HG02884 (cell line): ENCODE data around the gene RGS6.
"Not testable (repeated sequence)": the region's sequence is repeated elsewhere in the genome, so short reads cannot be mapped to it uniquely, and the experiment has no call there.

Experiments used
- ATAC-seq: cut with Tn5 transposase; IDR thresholded peaks from one replicate; pipeline ENCODE4 v1.9.1; 2021; ENCODE audit warnings: mild to moderate bottlenecking, moderate library complexity; ENCODE audit not compliant: unreplicated experiment

Gene RGS6

DNA sequence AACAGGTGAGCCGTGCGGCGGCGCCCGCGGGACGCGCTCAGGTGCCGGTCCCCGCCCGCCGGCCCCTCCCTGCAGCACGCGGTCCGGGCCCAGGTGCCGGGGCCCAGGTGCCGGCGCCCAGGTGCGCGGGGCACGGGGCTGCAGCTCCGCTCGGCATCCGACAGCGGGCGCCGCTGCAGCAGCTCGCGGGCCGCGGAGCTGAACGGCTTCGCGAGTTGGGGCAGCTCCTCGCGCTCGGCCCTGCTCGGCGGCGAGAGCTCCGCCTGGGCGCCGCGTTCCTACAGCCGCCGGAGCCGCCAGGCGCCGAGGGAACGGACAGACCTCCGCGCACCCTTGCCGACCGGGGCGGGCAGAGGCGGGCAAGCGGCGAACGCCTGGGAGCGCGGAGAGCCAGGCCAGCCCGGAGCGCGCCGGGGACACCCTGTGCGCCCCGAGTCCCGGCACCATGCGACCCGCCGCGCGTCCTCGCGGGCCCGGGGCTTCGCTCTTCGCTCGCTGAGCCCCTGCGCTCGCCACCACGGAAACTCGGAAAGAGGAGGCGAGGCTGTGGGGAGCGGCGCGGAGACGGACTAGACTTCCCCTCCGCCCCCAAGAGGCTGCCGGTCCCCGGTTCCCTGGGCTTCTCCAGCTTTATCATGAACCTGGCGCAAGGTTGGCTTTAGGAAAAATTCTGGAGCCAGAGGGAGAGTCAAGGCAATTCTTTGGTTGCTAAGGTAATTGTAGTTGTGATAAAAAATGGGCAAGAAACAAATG, at the start of gene RGS6:
RGS6 (plus strand) TSS at position 201 of the 753 bp plus-strand sequence.
- ATAC-seq = peak; percentile 42

DNA sequence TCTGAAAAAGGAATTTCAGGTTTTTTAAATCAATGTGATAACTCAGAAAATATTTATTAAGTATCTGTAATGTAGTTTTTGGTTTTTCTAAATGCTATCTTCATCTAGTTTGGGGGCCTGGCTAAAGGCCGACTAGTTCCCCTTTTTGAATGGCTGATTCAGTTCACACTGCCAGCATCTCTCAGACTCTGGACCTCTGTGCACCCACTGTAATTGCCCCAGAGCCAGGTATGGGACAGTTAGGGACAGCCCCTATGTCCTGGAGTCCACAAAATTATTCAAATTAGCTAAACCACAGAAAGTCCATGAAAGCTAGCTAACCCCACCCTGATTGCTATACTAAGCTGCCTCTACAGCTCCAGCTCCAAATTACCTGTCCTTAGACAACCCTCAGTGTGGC, 49.1 kb upstream of the RGS6 start:
- peak; percentile 54 for ATAC-seq

DNA sequence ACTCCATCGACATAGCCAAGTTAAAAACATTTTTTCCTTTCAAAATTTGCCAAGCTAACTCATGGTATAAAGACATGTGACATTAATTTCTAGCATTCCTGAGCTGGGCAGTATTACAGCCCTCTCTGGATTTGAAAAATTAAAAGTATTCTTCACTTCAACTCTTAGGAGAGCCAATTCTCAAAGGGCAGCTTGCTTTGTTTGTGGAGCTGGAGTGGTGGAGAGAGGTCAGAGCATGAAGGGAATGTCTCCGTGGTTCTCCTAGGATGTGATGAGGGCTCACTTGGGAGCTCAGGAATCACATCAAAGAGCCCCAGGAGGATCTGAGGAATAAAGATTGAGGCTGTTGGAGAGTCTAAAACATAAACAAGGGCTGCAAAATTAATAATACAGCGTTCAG, 46.9 kb upstream of the RGS6 start:
- ATAC-seq = no peak

DNA sequence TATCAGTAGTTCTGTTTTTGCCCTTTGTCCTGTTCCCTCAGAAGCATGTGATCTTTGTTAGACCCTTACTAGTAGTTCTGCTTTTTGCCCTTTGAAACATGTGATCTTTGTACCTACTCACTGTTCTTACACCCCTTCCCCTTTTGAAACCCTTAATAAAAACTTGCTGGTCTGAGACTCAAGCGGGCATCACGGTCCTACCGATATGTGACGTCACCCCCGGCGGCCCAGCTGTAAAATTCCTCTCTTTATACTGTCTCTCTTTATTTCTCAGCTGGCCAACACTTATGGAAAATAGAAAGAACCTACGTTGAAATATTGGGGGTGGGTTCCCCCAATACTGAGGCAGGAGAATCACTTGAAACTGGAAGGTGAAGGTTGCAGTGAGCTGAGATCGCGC, 44.4 kb upstream of the RGS6 start:
- not testable (repeated sequence) for ATAC-seq

DNA sequence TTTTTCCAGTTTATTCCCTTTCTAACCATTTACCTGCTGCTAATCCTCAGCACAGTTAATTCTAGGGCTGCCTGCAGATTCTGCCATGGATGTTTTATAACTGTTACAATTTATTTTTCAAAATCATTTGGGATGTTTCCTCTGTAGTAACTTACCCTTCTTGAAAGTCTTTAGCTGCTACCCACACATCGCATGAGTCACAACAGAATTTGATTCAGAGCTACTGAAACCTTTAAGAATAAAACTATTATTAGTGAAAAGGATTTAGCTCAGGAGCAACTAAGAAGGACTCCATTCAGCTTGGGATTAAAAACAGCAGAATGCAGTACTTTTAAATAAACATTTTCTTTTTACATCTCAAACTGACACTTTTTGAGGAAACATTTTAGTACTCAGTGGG, 41.7 kb upstream of the RGS6 start:
- no peak for ATAC-seq

DNA sequence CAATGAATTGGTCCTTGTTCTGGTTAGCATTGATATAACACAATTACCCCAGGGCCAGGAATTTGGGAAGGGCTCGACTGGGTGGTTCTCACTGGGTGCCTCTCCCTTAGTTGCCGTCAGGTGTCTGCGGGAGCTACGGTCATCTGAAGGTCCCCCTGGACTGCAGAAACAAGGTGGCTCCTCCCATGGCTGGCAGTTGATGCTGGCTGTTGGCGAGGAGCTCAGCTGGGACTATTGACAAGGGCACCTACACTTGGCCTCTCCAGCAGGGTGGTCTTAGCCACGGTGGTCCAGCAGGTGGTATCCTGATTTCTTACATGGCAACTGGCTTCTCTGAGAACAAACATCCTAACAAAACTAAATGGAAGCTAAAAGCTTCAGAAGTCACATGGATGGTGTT, 41.0 kb upstream of the RGS6 start:
- no peak for ATAC-seq

DNA sequence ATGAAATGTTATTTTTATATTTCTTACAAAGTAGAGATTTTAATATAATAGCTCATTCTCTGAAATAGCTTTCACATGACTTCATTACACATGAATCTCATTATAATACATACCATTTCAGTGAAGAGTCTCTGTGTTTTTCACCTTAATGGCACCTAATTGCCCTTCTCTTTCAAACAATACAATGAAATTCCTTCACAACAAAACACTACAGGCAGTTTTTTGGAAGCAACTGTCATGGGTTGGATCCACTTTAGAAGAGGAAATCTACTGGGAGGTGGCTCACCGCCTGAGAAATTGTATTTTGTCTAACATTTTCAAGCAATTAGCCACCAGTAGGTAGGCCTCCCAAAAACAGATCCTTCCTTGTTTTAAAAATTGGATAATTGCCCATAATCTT, 40.3 kb upstream of the RGS6 start:
- no peak for ATAC-seq

DNA sequence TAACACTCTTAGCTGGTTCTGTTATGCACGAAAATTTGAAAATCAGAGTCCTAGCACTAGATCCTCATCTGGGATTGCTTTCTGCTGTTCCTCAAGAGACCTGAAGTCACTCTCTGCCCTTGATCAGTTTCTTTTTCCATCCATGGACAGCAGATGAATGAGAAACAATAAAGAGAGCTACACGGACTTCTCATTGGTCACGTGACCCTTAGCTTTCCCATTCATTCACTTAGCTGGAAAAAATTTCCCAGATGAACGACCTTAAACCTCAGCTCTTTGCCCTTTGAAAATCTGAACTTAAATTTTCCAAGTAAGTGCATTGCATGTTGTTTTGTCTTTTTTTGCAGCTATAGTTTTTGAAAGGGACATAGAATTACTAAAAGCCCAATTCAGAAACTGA, 27.2 kb upstream of the RGS6 start:
- ATAC-seq = no peak

DNA sequence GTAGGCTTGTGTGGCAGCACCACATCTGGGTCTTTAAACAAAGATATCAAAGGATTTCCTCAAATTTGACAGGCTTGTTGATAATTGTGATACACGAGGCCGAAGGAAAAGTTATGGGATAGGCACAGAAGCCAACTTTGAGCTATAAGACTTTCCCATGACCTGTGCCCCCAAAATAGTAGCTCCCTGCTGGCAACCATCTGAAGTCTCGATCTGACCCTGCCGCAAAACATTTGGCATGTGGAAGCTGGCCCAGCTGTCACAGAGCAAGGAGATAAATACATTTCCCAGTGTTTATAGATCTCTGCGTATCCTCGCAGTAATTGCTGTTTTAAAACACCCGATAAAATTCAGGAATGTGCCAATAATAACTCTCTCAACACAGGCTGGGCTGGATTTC, 26.4 kb upstream of the RGS6 start:
- ATAC-seq = no peak

DNA sequence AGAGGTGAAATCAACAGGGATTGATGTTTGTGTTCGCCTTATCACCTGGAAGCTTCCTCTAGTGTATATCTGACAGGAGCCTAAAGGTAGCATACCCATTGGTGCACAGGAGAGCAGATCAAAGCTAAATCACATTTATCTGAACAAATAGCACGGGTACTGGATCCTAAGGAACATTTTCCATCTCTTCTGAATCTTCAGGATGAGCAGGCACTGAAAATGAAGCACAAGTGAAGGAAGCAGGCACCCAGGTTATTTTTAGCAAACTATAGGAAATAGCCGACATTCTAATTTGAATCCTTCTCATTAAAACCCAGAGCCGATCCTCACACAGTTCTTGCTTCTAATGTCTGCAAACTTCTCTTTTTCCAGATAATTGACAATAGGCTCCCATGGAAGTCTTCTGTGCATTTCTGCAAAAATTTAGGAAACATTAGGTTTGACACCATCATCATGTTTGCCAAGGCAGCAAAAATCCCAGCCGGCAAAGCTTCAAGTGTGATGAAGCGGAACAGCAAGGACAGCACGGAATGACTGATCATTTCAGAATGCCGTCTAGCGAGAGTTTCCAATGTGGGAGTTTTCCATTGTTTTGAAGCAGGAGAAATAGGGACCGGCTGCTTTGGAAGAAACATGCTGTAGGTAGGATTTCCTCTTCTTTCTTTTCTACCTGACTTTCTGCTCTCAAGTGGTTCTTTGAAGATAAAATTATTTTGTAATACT, 24.3 kb upstream of the RGS6 start:
- no peak for ATAC-seq

DNA sequence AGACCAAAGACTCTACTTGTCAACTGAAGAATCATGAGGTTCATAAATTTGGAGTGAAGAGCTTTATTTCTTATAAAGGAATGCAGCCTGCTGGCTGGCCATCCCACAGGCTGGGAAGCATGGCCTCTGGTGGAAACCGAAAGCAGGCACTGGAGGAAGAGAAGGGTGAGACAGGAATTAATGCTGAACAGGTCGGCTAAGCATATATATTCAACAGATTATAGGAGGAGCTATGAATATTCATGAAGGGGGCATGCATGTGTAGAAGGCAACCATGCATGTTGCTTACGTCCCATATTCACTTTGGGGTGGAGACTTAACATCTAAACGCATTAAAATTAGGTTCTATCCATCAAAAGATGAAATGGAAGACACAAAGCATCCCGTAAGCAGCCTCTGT, 20.6 kb upstream of the RGS6 start:
- no peak for ATAC-seq

DNA sequence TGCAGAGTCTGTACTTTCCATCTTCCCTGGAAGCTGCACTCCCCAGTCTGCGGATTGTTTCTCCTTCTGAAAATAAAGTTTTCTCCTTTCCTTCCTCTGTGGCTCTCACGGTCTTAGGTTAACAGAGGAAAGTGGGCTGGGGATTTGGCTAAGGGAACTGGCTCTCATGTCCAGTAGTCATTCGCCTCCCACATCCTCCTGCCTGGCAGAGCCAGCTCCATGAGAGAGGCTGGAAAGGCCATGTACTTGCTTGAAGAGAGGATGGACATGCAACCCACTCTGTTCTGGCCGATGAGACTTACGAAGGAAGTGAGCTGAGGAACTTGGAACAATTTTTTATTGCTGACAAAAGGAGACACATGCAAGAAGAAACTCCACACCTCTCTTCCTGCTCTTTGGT, 18.9 kb upstream of the RGS6 start:
- ATAC-seq = no peak

DNA sequence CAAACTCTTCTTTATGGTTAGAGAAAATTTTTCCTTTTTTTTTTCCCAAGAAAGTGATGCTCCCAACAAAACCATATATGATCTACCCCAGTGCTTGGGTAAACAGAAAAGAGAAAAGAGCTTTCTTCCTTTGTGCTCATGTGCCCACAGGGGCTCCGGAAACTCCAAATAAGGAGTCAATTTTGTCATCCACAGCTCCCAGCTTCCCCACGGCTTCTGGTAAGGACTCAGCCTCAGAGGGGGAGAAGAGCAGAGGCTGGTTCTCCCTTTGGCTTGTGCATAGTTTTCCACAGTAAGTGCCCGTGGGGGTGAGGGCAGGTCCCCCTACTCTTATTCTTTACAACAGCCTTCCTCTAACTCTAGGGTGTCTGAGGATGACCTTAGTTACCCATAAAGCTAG, 13.3 kb upstream of the RGS6 start:
- ATAC-seq = no peak

DNA sequence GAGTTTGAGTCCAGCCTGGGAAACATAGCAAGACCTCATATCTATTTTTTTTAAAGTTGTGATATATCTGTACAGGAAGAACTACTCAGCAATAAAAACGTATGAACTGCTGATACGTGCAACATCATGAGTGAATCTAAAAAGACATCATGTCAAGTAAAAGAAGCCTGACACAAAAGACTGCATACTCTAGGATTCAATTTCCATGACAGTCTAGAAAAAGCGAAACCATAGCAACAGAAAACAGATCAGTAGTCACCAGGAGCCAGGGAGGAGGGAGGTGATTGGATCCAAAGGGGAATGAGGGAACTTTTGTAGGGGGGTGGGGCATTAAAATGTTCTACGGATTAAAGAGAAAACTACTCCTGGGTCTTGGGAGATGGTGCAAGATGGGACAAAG, 8.7 kb upstream of the RGS6 start:
- ATAC-seq = no peak

DNA sequence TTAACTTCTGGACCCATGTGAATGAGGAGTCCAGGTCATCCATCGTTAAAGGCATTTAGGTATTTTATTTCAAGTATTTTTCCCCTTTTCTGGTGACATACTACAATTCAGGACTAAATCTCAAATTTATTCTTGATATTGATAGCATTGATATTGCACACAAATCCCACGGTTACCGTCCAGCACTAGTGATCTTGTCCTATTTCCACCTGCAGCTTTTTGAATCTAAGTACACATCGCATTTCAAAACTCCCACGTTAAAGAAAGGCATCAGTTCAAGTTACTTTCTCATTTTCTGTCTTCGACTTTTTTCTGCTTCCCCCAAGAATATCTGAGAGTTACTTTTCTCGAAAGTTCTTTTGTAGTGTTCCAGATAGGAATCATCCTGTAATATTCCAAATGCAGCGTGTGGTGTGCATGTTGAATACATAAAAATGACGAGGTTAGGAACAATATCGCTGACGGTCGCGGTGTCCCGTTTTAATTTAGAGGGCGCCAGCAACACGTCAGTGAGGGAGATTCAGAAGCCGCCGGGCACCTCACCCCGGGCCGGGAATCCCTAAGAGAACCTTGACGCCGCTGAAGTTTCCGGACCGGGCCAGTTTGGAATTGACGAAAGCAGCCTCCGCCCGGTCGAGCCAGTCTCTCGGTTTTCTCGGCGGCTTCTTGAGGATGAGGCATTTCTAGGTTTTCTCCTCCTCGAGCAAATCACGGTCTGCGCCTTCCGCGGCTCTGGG, 569 bp upstream of the RGS6 start:
- no peak for ATAC-seq

DNA sequence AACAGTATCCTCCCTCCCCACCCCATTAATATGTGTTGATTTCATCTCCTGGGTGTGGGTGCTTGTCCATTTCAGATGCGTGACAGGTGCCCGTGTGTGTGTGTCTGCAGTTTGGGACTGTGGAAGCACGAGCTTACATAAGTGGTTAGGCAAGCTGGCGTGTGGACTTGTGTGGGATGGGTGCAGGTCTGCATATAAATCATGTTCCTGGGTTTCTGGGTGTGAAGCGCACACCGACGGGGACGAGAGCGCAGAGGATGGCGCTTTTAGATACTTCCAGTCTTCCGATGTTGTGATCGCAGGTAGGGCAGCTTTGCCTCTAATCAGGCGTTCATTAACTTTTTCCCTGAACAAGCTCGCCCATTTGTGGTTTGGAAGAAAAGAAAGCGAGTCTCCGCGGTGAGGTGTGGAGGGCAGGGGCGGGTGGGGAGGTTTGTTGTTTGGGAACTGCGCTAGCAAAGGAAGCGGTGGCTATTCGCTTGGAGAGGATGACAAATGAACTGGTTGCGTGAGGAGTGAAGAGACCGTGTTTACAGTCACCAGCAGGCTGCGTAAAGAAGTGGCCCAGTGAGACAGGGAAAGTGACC, 865 bp downstream of the RGS6 start:
- no peak for ATAC-seq

DNA sequence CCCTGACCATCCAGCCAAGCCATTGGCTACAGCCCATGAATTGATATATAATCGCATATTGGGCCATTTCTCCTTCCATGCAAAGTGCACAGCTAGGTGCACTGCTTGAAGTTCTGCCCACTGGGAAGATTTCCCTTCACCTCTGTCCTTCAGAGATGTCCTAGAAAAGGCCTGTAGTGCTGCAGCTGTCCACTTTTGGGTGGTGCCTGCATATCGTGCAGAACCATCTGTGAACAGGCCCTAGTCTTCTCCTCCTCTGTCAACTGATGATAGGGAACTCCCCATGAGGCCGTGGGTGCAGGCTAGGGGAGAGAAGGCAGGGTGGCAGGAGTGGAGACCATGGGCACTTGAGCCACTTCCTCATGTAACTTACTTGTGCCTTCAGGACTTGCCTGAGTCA, 6.0 kb downstream of the RGS6 start:
- ATAC-seq = not testable (repeated sequence)

DNA sequence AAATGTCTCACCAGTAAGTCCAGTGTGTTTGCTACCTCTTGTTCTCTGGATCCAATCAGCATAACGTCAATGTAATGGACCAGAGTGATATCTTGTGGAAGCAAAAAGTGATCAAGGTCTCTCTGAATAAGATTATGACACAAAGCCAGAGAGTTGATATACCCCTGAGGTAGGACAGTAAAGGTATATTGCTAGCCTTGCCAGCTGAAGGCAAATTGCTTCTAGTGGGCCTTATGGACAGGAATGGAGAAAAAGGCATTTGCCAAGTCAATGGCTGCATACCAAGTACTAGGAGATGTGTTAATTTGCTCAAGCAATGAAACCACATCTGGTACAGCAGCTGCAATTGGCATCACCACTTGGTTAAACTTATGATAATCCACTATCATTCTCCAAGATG, 7.1 kb downstream of the RGS6 start:
- ATAC-seq = not testable (repeated sequence)

DNA sequence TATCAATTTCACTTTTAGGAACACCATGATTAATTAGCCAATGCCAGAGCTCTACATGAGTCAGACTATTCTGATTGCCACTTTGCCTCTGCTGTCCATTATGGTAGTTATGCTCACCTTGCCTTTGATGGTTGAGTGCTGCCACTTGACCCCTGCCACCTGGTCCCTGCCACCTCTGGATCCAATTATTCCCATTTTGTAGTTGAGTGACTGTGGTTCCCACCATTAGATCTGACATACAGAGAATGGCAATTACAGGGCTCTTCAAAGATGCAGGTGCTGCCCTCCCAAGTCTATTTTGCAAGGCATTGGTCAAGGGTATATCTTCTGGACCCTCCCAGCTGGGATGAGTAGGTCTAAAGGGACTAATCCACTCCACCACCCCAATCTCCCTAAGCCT, 8.3 kb downstream of the RGS6 start:
- ATAC-seq = not testable (repeated sequence)

DNA sequence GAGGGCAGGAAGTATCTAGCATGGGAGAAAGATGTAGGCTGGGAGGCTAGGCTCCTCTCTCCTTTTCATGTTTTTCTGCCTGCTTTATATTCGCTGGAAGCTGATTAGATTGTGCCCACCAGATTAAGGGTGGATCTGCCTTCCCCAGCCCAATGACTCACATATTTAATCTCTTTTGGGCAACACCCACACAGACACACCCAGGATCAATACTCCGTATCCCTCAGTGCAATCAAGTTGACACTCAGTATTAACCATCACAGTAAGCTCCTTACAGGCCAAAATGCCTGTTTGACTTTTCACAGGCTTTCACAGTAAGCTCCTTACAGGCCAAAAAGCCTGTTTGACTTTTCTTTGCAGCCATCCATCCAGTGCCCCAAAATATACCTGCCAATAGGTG, 9.4 kb downstream of the RGS6 start:
- ATAC-seq = not testable (repeated sequence)

DNA sequence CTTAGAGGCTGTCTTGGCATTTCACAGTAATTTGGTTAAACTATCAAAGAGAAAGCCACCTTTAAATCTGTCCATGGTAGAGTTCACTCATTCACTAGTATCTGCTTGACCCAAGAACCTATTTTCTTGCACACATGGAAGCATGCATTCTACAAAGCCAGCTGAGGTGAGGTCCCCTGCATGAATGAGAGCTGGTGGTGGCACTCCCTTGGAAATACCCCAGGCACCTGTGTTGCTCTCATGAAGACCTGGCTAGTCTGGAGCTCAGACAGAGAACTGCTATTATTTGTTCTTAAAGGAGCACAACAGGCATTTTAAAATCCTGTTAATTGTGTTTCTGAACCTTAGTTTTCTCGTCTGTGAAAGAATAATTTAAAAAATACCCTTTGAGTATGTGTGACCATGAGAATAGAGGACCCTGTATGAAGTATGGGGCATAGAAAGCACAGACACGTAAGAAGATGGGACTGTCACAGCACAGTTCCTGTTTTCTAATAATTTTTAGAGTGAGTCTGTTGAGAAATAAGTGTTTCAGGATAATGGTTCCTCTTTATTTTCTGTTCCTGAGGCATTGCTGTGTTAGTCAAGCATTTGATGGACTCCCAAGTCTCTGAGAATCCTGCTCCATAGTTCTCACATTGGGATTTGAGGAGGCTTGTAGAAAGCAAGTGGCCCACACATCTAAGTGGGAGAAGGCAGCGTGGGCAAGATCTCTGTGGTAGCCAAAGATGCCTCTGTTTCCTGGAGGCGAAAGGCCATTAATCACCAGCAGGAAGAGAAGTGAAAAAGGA, 10.9 kb downstream of the RGS6 start:
- ATAC-seq = no peak
